ENCODE data around the gene KCNF1. TPM values are rescaled to one million over a fixed set of nuclear protein-coding genes. Genes with fewer than 3 reads are reported as not detected.

The KCNF1 gene
- total and polyA plus RNA-seq, 2 experiments from 2014 or later, result 0.75 to 1.3 TPM

- Histone ChIP-seq H3K36me3 (no peaks in the 10 kb centered on the region), H3K27me3 (no peaks in the 10 kb centered on the region), H3K27ac (no peak overlapping the region), H3K4me1 (ENCODE audit: low read depth) (no peaks in the 10 kb centered on the region), H3K4me3 (no peak overlapping the region), H3K9me3 (ENCODE audit: low read depth) (no peaks in the 10 kb centered on the region)
- TF ChIP-seq CTCF (IDR thresholded peaks at IDR 0.05; ENCODE audit: low read depth, low read length), result no peak
- no peak for DNase-seq (ENCODE audit: low read depth in 1 of 2, low spot score in 1 of 2)
Observed at GRCh38 chr2:10941383-10941782, 29.6 kb downstream of the KCNF1 start.

- no peak for DNase-seq (ENCODE audit: low read depth in 1 of 2, low spot score in 1 of 2)
- TF ChIP-seq CTCF (IDR thresholded peaks at IDR 0.05; ENCODE audit: low read depth, low read length), result no peak
- H3K36me3 ChIP-seq, result no peaks in the 10 kb centered on the region
- H3K4me3 ChIP-seq, result no peak overlapping the region
- no peaks in the 10 kb centered on the region for H3K4me1 ChIP-seq (ENCODE audit: low read depth)
- H3K27me3 ChIP-seq, result no peaks in the 10 kb centered on the region
- H3K27ac ChIP-seq, result no peak overlapping the region
- H3K9me3 ChIP-seq (ENCODE audit: low read depth), result no peaks in the 10 kb centered on the region
Observed at GRCh38 chr2:10944799-10945198, 33.1 kb downstream of the KCNF1 start.

- Histone ChIP-seq H3K4me3 (no peak overlapping the region), H3K27ac (no peak overlapping the region), H3K36me3 (no peaks in the 10 kb centered on the region), H3K9me3 (ENCODE audit: low read depth) (no peaks in the 10 kb centered on the region), H3K4me1 (ENCODE audit: low read depth) (no peaks in the 10 kb centered on the region), H3K27me3 (no peaks in the 10 kb centered on the region)
- TF ChIP-seq CTCF (IDR thresholded peaks at IDR 0.05; ENCODE audit: low read depth, low read length), result no peak
- DNase-seq (ENCODE audit: low read depth in 1 of 2, low spot score in 1 of 2), result no peak
Observed at GRCh38 chr2:10946394-10946793, 34.7 kb downstream of the KCNF1 start.

- H3K36me3 ChIP-seq, result no peaks in the 10 kb centered on the region
- H3K4me3 ChIP-seq, result no peak overlapping the region
- H3K27me3 ChIP-seq, result no peaks in the 10 kb centered on the region
- peak in 1 of 2 donors; percentile 17 for DNase-seq (ENCODE audit: low read depth in 1 of 2, low spot score in 1 of 2)
- no peaks in the 10 kb centered on the region for H3K9me3 ChIP-seq (ENCODE audit: low read depth)
- TF ChIP-seq CTCF (IDR thresholded peaks at IDR 0.05; ENCODE audit: low read depth, low read length), result no peak
- no peaks in the 10 kb centered on the region for H3K4me1 ChIP-seq (ENCODE audit: low read depth)
- H3K27ac ChIP-seq, result no peak overlapping the region
Observed at GRCh38 chr2:10947005-10947440, 35.3 kb downstream of the KCNF1 start.

- Histone ChIP-seq H3K36me3 (no peaks in the 10 kb centered on the region), H3K27ac (no peak overlapping the region), H3K4me1 (ENCODE audit: low read depth) (no peaks in the 10 kb centered on the region), H3K4me3 (no peak overlapping the region), H3K9me3 (ENCODE audit: low read depth) (no peaks in the 10 kb centered on the region), H3K27me3 (no peaks in the 10 kb centered on the region)
- no peak for TF ChIP-seq CTCF (IDR thresholded peaks at IDR 0.05; ENCODE audit: low read depth, low read length)
- DNase-seq (ENCODE audit: low read depth in 1 of 2, low spot score in 1 of 2), result no peak
Observed at GRCh38 chr2:10947446-10948187, 35.9 kb downstream of the KCNF1 start.

All from cardiac muscle cell (in vitro differentiated cells and primary cell).